ENCODE data around the gene OPN1LW. TPM values are rescaled to one million over a fixed set of nuclear protein-coding genes. Genes with fewer than 3 reads are reported as not detected.
"Not testable (repeated sequence)": the region's sequence is repeated elsewhere in the genome, so short reads cannot be mapped to it uniquely, and the experiment has no call there.

Gene OPN1LW
- total RNA-seq, 1 donor: not detected

- DNase-seq (ENCODE audit: low read depth in 2 of 3, low spot score in 2 of 3): no peak
Measured at GRCh38 chrX:154131955-154132354, 12.1 kb upstream of the OPN1LW start.

DNA sequence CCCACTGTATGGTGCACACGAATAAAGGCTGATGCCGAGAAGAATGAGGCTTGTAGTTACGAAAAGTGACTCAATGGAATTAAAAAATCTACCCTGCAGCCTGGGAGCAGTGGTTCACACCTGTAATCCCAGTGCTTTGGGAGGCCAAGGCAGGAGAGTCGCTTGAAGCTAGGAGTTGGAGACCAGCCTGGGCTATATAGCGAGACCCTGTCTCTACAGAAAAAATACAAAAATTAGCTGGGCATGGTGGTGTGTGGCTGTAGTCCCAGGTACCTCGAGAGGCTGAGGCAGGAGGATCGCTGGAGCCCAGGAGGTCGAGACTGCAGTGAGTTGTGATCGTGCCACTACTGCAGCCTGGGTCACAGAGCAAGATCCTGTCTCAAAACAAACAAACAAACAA lies 11.7 kb upstream of the OPN1LW start:
- DNase-seq (ENCODE audit: low read depth in 2 of 3, low spot score in 2 of 3): no peak

DNA sequence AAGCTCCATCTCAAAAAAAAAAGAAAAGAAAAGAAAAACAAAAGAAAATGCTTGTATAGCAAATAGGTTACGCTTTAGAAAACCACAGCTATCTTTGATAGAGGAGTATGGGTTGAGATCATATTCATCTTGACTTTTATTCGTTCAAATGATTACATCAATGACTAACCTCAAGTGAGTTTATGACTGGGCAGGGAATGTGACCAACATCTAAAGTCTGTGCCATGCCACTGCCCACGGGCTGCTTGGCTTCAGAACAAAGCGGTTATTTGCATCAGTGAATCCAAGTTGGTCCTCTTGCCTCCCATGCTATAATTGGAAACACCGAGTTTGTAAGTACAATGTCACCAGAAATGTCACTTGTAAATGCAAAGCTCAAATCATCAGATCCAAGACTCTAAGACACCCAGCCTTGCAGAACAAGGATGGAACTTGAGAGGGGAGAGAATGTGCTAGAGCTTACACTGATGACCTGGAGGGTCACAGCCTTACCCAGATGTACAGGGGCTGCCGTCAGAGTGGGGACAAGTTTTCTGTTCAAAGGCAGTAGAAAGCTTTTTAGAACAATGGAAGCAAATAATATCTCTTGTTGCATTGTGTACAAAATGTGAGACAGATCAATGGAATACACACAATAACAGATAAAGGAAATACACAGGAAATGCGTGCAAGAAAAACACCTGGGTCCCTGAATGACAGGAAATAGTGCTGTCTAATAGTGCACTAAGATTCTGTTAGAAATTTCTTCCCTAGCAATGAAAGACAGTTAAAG lies 8.4 kb upstream of the OPN1LW start:
- no peak for DNase-seq (ENCODE audit: low read depth in 2 of 3, low spot score in 2 of 3)

GRCh38 chrX:154136627-154137161 lies 7.3 kb upstream of the OPN1LW start:
- DNase-seq (ENCODE audit: low read depth in 2 of 3, low spot score in 2 of 3): peak; percentile 38 to 84 (median 76)

- no peak for DNase-seq (ENCODE audit: low read depth in 2 of 3, low spot score in 2 of 3)
Measured at GRCh38 chrX:154138857-154139256, 5.2 kb upstream of the OPN1LW start.

DNA sequence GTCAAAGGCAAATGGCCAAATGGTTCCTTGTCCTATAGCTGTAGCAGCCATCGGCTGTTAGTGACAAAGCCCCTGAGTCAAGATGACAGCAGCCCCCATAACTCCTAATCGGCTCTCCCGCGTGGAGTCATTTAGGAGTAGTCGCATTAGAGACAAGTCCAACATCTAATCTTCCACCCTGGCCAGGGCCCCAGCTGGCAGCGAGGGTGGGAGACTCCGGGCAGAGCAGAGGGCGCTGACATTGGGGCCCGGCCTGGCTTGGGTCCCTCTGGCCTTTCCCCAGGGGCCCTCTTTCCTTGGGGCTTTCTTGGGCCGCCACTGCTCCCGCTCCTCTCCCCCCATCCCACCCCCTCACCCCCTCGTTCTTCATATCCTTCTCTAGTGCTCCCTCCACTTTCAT lies 3.8 kb upstream of the OPN1LW start:
- no peak for DNase-seq (ENCODE audit: low read depth in 2 of 3, low spot score in 2 of 3)

DNA sequence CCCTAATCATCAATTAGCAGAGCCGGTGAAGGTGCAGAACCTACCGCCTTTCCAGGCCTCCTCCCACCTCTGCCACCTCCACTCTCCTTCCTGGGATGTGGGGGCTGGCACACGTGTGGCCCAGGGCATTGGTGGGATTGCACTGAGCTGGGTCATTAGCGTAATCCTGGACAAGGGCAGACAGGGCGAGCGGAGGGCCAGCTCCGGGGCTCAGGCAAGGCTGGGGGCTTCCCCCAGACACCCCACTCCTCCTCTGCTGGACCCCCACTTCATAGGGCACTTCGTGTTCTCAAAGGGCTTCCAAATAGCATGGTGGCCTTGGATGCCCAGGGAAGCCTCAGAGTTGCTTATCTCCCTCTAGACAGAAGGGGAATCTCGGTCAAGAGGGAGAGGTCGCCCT lies 3.3 kb upstream of the OPN1LW start:
- DNase-seq (ENCODE audit: low read depth in 2 of 3, low spot score in 2 of 3): no peak

GRCh38 chrX:154142386-154142785 lies 1.7 kb upstream of the OPN1LW start:
- DNase-seq (ENCODE audit: low read depth in 2 of 3, low spot score in 2 of 3): no peak

- no peak for DNase-seq (ENCODE audit: low read depth in 2 of 3, low spot score in 2 of 3)
Measured at GRCh38 chrX:154142950-154143745, 895 bp upstream of the OPN1LW start.

DNA sequence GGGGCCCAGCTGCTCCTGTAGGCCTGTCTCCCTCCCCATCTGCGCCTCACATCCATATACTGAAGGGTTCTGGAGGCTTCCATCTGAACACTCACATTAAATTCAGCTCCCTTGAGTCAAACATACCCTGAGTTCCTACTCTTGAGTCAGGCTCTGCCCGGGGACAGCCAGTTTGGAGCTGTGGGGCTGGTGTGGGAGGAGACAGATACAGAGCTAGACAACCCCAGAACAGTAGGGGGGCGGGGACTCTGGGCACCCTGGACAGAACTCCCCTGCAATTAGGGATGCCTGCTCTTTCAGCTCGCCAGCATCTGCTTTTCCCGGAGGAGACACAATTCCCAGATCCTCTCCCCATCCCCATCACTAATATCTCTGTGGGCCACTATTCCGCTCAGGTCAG lies 7.0 kb downstream of the OPN1LW start:
- not testable (repeated sequence) for DNase-seq (ENCODE audit: low read depth in 2 of 3, low spot score in 2 of 3)

- DNase-seq (ENCODE audit: low read depth in 2 of 3, low spot score in 2 of 3): not testable (repeated sequence)
Measured at GRCh38 chrX:154156221-154156620, 12.2 kb downstream of the OPN1LW start.

- DNase-seq (ENCODE audit: low read depth in 2 of 3, low spot score in 2 of 3): not testable (repeated sequence)
Measured at GRCh38 chrX:154157207-154157606, 13.2 kb downstream of the OPN1LW start.

GRCh38 chrX:154159345-154159744 lies 15.3 kb downstream of the OPN1LW start:
- not testable (repeated sequence) for DNase-seq (ENCODE audit: low read depth in 2 of 3, low spot score in 2 of 3)

- not testable (repeated sequence) for DNase-seq (ENCODE audit: low read depth in 2 of 3, low spot score in 2 of 3)
Measured at GRCh38 chrX:154164902-154165301, 20.9 kb downstream of the OPN1LW start.

DNA sequence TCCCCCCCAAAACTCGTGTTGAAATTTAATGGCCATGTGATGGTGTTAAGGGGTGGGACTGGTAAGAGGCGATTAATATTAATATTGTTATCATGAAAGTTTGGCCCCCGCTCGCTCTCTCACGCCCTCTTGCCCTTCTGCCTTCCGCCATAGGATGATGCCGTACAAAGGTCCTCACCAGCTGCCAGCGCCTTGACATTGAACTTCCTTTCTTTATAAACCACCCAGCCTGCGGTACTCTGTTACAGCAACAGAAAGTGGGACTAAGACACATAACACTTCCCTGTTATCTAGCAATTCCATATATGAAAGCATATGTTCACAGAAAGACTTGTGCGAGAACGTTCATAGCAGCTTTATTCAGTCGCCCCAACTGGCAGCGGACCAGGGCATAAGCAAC lies 24.3 kb downstream of the OPN1LW start:
- DNase-seq (ENCODE audit: low read depth in 2 of 3, low spot score in 2 of 3): not testable (repeated sequence)

GRCh38 chrX:154172535-154172943 lies 28.5 kb downstream of the OPN1LW start:
- not testable (repeated sequence) for DNase-seq (ENCODE audit: low read depth in 2 of 3, low spot score in 2 of 3)

DNA sequence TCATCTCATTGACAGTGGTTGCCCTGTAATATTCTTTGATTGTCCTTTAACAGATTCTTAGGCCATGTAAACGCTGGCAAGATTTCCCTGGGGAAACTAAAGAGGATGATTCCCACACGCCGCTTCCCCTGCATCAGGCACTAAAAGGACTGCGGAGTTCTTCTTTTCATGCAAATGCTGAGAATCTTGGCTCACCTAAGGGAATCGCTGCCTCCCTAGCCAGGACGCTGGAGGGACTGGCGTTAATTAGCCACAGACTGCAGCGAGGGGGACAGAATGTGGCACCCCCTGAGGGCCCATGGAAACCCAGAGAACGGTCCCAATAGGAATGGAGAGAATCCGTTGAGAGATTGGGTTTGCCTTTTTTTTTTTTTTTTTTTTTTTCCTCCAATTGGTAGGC lies 30.3 kb downstream of the OPN1LW start:
- not testable (repeated sequence) for DNase-seq (ENCODE audit: low read depth in 2 of 3, low spot score in 2 of 3)

DNA sequence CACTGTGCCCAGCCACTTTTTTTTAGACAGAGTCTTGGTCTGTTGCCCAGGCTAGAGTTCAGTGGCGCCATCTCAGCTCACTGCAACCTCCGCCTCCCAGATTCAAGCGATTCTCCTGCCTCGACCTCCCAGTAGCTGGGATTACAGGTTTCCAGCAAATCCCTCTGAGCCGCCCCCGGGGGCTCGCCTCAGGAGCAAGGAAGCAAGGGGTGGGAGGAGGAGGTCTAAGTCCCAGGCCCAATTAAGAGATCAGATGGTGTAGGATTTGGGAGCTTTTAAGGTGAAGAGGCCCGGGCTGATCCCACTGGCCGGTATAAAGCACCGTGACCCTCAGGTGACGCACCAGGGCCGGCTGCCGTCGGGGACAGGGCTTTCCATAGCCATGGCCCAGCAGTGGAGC lies 38.3 kb downstream of the OPN1LW start, which contains the start of gene OPN1MW:
Gene OPN1MW (plus strand): TSS at position 301 of the 400 bp plus-strand sequence. CDS start 82 bp downstream, at position 383.
- not testable (repeated sequence) for DNase-seq (ENCODE audit: low read depth in 2 of 3, low spot score in 2 of 3)

- DNase-seq (ENCODE audit: low read depth in 2 of 3, low spot score in 2 of 3): not testable (repeated sequence)
Measured at GRCh38 chrX:154183794-154184193, 39.8 kb downstream of the OPN1LW start.

- not testable (repeated sequence) for DNase-seq (ENCODE audit: low read depth in 2 of 3, low spot score in 2 of 3)
Measured at GRCh38 chrX:154192846-154193245, 48.8 kb downstream of the OPN1LW start.

GRCh38 chrX:154194316-154194715 lies 50.3 kb downstream of the OPN1LW start:
- not testable (repeated sequence) for DNase-seq (ENCODE audit: low read depth in 2 of 3, low spot score in 2 of 3)
